ENCODE measurements around the gene ENTPD1.
"Not testable (repeated sequence)": the region's sequence is repeated elsewhere in the genome, so short reads cannot be mapped to it uniquely, and the experiment has no call there.

The ENTPD1 gene, protein sequence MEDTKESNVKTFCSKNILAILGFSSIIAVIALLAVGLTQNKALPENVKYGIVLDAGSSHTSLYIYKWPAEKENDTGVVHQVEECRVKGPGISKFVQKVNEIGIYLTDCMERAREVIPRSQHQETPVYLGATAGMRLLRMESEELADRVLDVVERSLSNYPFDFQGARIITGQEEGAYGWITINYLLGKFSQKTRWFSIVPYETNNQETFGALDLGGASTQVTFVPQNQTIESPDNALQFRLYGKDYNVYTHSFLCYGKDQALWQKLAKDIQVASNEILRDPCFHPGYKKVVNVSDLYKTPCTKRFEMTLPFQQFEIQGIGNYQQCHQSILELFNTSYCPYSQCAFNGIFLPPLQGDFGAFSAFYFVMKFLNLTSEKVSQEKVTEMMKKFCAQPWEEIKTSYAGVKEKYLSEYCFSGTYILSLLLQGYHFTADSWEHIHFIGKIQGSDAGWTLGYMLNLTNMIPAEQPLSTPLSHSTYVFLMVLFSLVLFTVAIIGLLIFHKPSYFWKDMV

DNA sequence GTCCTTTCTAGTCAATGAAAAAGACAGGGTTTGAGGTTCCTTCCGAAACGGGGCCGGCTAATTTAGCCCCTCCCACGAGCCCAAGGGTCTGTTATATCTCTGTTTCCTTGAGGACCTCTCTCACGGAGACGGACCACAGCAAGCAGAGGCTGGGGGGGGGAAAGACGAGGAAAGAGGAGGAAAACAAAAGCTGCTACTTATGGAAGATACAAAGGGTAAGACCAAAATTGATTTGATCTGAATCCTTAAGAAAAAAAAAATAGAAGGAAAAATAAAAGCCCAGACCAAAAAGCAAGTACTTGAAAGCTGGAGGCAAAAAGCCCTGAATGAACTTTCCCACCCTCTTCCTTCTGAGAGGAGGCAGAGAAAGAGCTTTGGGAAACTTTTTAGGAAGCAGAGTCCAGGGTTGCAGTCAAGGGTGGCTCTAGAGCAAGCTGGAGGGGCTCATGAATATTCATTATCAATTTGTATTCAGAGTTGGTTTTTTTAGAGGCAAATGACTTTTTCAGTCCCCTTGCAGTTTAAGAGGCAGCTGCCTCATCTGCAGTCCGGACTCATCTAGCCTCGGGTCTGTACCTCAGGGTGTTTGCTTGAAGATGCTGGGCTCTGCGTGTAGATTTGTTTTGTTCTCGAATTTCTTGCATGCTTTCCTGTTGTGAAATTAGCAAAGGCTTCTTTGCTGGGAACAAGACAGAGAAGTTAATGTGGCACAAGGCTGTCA lies at the start of gene ENTPD1:
ENTPD1 (plus strand) TSS at position 123 of the 721 bp plus-strand sequence; CDS start at position 200, 77 bp downstream.
- DNase-seq (ENCODE audit: low read depth in 2 of 2, low spot score in 1 of 2): no peak

DNA sequence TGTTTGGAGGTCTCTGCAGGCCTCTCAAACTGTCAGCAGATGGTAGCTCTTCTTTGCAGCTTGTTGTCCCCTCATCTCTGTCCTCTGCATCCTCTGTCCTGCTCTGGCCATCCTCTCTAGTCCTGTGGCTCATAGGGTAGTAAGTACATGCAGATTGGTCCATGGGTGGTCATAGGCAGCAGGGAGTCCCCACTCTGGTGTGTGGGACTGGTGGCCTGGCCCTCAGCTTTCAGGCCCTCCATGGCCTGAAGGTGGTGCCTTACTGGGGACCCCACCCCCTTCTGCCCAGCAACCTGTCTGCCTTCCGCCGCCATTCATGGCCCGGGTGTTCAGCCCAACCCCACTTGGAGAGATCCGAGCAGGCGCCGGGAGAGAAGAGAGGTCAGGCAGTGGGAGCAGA lies 49.4 kb upstream of the ENTPD1 start:
- DNase-seq (ENCODE audit: low read depth in 2 of 2, low spot score in 1 of 2): no peak

DNA sequence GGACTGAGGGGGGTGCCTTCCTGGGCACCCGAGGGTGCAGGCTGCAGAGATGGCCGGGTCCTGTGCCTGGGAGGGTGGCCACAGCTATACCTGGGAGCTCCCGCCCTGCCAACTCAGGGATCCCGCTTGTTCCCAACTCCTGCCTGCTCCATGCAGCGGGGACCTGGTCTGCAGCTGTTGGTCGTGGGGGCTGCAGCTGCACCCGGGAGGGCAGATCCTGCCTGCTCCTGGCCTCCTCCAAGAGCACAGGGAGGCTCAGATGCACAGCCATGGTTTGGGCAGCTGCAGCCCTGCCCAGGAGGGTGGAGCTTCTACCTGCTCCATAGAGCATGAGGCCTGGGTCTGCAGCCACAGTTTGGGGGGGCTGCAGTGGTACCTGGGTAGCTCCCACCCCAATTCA lies 49.0 kb upstream of the ENTPD1 start:
- no peak for DNase-seq (ENCODE audit: low read depth in 2 of 2, low spot score in 1 of 2)

- no peak for DNase-seq (ENCODE audit: low read depth in 2 of 2, low spot score in 1 of 2)
Measured at GRCh38 chr10:95711492-95711891, 44.5 kb upstream of the ENTPD1 start.

GRCh38 chr10:95716466-95716865 lies 39.5 kb upstream of the ENTPD1 start:
- no peak for DNase-seq (ENCODE audit: low read depth in 2 of 2, low spot score in 1 of 2)

GRCh38 chr10:95716866-95717265 lies 39.1 kb upstream of the ENTPD1 start:
- no peak for DNase-seq (ENCODE audit: low read depth in 2 of 2, low spot score in 1 of 2)

DNA sequence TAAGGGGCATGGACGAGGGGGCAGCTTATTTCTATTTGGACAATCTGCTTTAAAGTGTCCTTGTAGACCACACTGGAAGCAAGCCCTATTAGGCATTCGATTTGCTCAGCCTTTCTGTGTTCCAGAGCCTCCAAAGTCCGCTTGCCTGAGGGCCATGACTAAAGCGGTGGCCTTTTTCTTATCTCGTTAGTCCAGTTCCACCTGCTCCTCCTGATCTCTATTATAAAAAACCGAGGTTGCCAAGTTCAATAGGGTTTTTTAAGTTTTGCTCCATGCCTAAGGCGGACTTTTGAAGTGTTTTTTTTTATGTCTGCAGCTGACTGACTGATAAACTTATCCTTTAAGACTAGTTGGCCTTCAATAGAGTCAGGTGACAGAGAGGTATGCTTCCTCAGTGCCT lies 35.2 kb upstream of the ENTPD1 start:
- not testable (repeated sequence) for DNase-seq (ENCODE audit: low read depth in 2 of 2, low spot score in 1 of 2)

GRCh38 chr10:95722496-95722895 lies 33.5 kb upstream of the ENTPD1 start:
- DNase-seq (ENCODE audit: low read depth in 2 of 2, low spot score in 1 of 2): not testable (repeated sequence)

- DNase-seq (ENCODE audit: low read depth in 2 of 2, low spot score in 1 of 2): no peak
Measured at GRCh38 chr10:95728526-95728925, 27.4 kb upstream of the ENTPD1 start.

- DNase-seq (ENCODE audit: low read depth in 2 of 2, low spot score in 1 of 2): no peak
Measured at GRCh38 chr10:95729323-95730055, 26.5 kb upstream of the ENTPD1 start.

DNA sequence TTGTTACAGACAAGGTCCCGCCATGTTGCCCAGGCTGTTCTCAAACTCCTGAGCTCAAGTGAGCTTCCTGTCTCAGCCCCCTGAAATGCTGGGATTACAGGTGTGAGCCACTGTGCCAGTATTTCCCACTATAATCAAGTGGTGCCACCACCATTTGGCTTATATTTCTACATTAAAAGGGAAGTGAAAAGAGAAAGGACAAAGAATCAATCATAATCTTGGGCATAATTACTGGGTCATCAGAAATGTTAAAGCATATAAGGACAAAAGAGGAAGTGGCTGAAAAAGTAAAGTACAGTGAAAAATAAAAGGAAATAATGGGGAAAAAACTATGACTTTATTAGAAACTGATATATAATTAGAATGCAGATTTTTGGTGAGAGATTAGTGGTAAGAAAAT lies 25.7 kb upstream of the ENTPD1 start:
- DNase-seq (ENCODE audit: low read depth in 2 of 2, low spot score in 1 of 2): no peak

DNA sequence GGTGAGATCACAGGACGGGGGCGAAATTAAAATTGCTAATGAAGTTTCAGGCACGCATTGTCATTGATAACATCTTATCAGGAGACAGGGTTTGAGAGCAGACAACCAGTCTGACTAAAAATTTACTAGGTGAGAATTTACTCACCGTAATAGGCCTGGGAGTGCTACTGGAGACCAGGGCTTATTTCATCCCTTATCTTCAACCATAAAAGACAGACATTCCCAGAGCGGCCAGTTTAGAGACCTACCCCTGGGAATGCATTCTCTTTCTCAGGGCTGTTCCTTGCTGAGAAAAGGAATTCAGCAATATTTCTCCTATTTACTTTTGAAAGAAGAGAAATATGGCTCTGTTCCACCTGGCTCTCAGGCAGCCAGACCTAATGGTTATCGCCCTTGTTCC lies 23.1 kb upstream of the ENTPD1 start:
- not testable (repeated sequence) for DNase-seq (ENCODE audit: low read depth in 2 of 2, low spot score in 1 of 2)

DNA sequence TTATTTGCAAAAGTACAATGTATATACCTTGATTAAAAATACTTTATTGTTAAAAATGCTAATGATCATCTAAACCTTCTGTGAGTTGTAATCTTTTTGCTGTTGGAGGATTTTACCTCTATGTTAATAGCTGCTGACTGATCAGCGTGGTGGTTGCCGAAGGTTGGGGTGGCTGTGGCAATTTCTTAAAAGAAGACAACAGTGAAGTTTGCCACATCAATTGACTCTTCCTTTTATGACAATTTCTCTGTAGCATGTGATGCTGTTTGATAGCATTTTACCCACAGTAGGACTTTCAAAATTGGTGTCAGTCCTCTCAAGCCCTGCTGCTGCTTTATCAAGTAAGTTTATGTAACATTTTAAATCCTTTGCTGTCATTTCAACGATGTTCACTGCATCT lies 16.9 kb upstream of the ENTPD1 start:
- DNase-seq (ENCODE audit: low read depth in 2 of 2, low spot score in 1 of 2): no peak

GRCh38 chr10:95741807-95742467 lies 14.0 kb upstream of the ENTPD1 start:
- no peak for DNase-seq (ENCODE audit: low read depth in 2 of 2, low spot score in 1 of 2)

DNA sequence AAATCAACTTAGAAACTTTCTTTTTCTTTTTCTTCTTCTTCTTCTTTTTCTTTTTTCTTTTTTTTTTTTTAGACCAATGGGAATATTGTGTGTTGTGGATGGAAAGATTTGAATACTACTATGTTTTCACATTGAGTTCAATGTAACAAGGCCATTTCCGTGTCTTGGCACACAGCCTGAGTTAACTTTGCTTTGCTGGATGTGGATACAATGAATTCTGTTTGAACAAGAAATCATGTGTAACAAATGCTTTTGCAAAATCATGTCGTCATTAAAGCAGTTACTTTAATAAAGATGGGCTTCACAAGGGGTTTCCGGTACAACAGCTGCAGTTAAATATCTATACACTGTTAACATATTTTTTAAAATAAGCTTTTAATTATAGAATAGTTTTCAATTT lies 13.5 kb upstream of the ENTPD1 start:
- no peak for DNase-seq (ENCODE audit: low read depth in 2 of 2, low spot score in 1 of 2)

GRCh38 chr10:95742962-95743535 lies 12.9 kb upstream of the ENTPD1 start:
- no peak for DNase-seq (ENCODE audit: low read depth in 2 of 2, low spot score in 1 of 2)

GRCh38 chr10:95745501-95745900 lies 10.5 kb upstream of the ENTPD1 start:
- DNase-seq (ENCODE audit: low read depth in 2 of 2, low spot score in 1 of 2): no peak

DNA sequence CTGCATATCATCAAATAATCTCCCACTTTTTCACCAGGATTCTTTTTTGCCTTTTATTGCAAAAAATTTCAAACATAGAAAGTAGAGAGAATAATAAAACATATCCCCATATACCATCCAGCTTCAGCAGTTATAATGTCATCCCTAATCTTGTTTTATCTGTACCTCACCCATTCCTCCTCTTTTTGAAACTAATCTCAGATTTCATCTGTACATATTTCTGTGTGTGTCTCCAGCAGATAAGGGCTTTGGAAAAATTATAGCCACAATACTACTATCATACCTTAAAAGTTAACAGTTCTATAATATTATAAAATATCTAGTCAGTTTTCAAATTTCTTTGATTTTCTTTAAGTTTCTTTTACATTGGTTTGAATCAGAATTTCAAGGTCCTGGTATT lies 7.6 kb upstream of the ENTPD1 start:
- DNase-seq (ENCODE audit: low read depth in 2 of 2, low spot score in 1 of 2): no peak

DNA sequence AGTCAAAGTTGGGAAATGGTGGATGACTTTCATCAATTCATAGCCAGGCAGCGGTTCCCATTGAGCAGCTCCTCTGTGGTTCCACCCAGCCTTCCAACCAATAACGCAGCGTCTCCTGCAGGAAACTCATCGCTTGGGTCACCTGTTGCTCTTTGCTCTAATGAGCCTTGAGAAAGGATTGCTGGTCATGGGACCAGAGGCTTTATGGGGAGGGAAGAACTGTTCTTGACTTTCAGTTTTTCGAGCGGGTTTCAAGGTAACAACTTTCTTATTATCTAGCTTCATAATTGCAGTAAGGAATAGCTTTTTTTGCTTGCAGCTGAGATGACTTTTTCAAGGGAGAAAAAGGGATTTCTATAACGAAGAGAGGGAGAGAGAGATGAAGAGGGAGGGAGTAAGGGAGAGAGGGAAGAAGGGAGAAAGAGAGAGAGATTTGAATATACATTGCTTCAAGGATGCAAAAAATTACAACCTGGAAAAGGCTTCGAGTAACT lies 405 bp upstream of the ENTPD1 start:
- DNase-seq (ENCODE audit: low read depth in 2 of 2, low spot score in 1 of 2): no peak

GRCh38 chr10:95756809-95757684 lies 1.1 kb downstream of the ENTPD1 start:
- DNase-seq (ENCODE audit: low read depth in 2 of 2, low spot score in 1 of 2): no peak
